ENCODE measurements around the gene BARHL1.

DNA sequence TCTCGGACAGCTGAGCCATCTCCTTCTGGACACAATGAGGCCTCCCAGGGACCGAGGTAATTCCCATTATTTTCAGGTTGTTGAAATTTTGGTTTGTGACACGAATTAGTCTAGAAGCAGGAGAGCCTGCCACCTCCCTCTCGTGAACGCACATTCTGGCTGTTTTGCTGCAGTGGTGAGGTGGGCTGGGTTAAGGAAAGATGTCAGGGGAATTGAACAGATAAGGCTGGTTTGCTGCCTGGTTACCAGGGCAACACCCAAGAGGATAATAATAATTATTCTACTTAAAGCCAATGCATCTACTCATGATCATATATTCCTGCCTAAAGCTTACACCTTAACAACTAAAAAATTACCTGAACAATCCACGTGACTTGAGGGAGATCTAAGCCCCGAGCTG, 49.3 kb downstream of the BARHL1 start:
- TF ChIP-seq YY1 (IDR thresholded peaks at IDR 0.05; ENCODE audit: insufficient read depth, insufficient read length) (no peak), SUZ12 (IDR thresholded peaks at IDR 0.05; ENCODE audit: extremely low read depth, insufficient read depth, insufficient read length) (no peak), ZNF274 (IDR thresholded peaks at IDR 0.05; ENCODE audit: low read depth, low read length) (no peak)

All from NT2/D1 (cell line).